HG02623 (cell line): Measurements from ENCODE around the gene KRT33B.
"Not testable (repeated sequence)": the region's sequence is repeated elsewhere in the genome, so short reads cannot be mapped to it uniquely, and the experiment has no call there.

Experiments
- ATAC-seq: cut with Tn5 transposase; IDR thresholded peaks from one replicate; pipeline ENCODE4 v1.9.1; 2021; ENCODE audit warnings: moderate library complexity; ENCODE audit not compliant: unreplicated experiment

KRT33B gene

GRCh38 chr17:41369713-41370112 lies at the start of gene KRT33B:
KRT33B (minus strand) TSS chr17:41369813; CDS start chr17:41369750, 63 bp downstream.
- ATAC-seq, result no peak

GRCh38 chr17:41418116-41418860 lies 48.7 kb upstream of the KRT33B start:
- no peak for ATAC-seq

GRCh38 chr17:41417576-41418015 lies 48.0 kb upstream of the KRT33B start:
- no peak for ATAC-seq

GRCh38 chr17:41417127-41417526 lies 47.5 kb upstream of the KRT33B start:
- no peak for ATAC-seq

GRCh38 chr17:41416479-41416878 lies 46.9 kb upstream of the KRT33B start:
- no peak for ATAC-seq

GRCh38 chr17:41415833-41416335 lies 46.3 kb upstream of the KRT33B start:
- ATAC-seq, result no peak

GRCh38 chr17:41415411-41415810 lies 45.8 kb upstream of the KRT33B start:
- no peak for ATAC-seq

GRCh38 chr17:41413982-41414381 lies 44.4 kb upstream of the KRT33B start:
- no peak for ATAC-seq

- ATAC-seq, result no peak
These were observed 43.8 kb upstream of the KRT33B start for GRCh38 chr17:41413353-41413957.

- ATAC-seq, result no peak
These were observed 41.6 kb upstream of the KRT33B start for GRCh38 chr17:41411072-41411840.

- no peak for ATAC-seq
These were observed 37.6 kb upstream of the KRT33B start for GRCh38 chr17:41407226-41407625.

GRCh38 chr17:41406205-41406604 lies 36.6 kb upstream of the KRT33B start:
- no peak for ATAC-seq

GRCh38 chr17:41404024-41404671 lies 34.5 kb upstream of the KRT33B start:
- no peak for ATAC-seq

GRCh38 chr17:41403404-41404023 lies 33.9 kb upstream of the KRT33B start:
- no peak for ATAC-seq

- ATAC-seq, result no peak
These were observed 32.5 kb upstream of the KRT33B start for GRCh38 chr17:41402161-41402560.

- no peak for ATAC-seq
These were observed 27.5 kb upstream of the KRT33B start, which contains the start of gene KRT31 for GRCh38 chr17:41396996-41397660. KRT31 (minus strand) TSS chr17:41397608; CDS start chr17:41397539, 69 bp downstream.

GRCh38 chr17:41396340-41396739 lies 26.7 kb upstream of the KRT33B start:
- ATAC-seq, result no peak

- ATAC-seq, result no peak
These were observed 26.0 kb upstream of the KRT33B start for GRCh38 chr17:41395611-41396010.

GRCh38 chr17:41395044-41395443 lies 25.4 kb upstream of the KRT33B start:
- not testable (repeated sequence) for ATAC-seq
